IPS-18a (cell line): Measurements from ENCODE around the gene ANKDD1B.

Source experiments
- H3K27ac ChIP-seq: one replicate; pipeline ENCODE4 v1.5.1; 2013; ENCODE audit warnings: low read length
- H3K27me3 ChIP-seq: one replicate; pipeline ENCODE4 v1.6.1; 2013; ENCODE audit warnings: mild to moderate bottlenecking, low read length; ENCODE audit not compliant: control insufficient read depth, insufficient read depth
- H3K36me3 ChIP-seq: one replicate; pipeline ENCODE4 v1.6.1; 2013; ENCODE audit warnings: low read depth, low read length; ENCODE audit not compliant: control insufficient read depth
- H3K4me1 ChIP-seq: one replicate; pipeline ENCODE4 v1.6.1; 2013; ENCODE audit warnings: low read depth, low read length; ENCODE audit not compliant: control insufficient read depth
- H3K4me3 ChIP-seq: one replicate; pipeline ENCODE4 v1.5.1; 2013; ENCODE audit warnings: low read length
- H3K9ac ChIP-seq: one replicate; pipeline ENCODE4 v1.6.1; 2013; ENCODE audit warnings: mild to moderate bottlenecking, low read length, moderate library complexity
- H3K9me3 ChIP-seq: one replicate; pipeline ENCODE4 v1.6.1; 2013; ENCODE audit warnings: low read depth, low read length; ENCODE audit not compliant: control insufficient read depth

ANKDD1B gene

DNA sequence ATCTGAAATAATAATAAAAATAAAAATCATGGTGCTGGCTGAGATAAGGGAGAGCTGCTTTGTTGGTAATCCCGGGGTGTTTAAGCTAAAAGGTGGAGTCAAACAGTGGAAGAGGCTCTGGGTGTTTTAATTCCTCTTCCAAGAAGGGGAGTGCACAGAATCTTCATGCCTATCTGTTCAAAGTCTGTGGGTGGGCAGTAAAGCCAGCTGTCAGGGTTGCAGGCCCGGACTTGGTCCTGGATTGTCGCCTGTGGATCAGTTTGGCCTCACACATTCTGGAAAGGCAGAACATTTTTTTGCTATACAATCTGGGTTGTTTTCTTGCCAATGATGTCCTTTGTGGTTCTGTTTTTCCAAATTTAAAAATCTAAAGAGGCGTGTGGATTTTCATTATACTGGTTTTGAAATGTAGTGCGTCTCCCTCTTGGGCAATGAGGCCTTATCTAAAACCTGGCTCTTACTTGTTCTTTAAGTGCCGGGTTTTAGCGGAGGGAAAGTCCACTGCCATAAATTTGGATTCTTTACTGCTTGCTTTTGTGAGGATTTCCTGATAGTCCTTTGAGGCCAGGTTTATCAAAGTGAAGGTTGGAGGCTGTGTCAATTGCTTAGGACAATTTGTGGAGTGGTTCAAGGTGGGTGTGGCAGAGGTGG is 5.8 kb downstream of the ANKDD1B start:
- Histone ChIP-seq H3K27ac (no peak overlapping the region), H3K27me3 (no peaks in the 10 kb centered on the region), H3K4me1 (peaks cover 5% of the 10 kb centered on the region), H3K36me3 (no peaks in the 10 kb centered on the region), H3K4me3 (no peak overlapping the region), H3K9me3 (no peaks in the 10 kb centered on the region), H3K9ac (no peak overlapping the region)

DNA sequence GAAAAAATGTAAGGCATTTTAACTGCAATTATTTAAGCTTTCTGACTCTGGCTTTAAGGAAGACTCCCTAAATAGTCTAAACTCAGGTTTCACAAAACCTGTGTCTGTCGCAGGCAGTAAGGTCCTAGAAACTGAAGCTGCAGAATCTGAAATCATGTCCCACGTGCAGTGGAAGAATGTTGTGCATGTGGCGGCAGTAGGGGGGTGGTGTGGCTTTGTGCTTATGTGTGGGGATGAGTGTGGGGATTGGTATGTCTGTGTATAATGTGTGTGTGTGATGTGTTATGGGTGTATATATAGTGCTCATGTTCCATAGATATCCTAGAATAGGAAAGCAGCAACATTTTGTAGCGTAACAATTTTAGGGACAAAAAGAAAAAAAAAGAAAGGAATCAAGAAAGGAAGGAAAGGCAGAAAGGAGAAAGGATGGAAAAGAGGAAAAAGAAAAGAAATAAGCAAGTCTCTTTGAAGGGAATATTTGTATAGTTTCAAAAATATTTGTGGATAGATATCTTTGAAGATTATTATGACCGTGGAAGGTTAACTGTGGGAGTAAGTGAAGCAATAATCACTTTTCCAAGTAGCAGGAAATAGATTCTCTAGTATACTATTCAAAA is 6.6 kb downstream of the ANKDD1B start:
- no peak overlapping the region for H3K9ac ChIP-seq
- no peaks in the 10 kb centered on the region for H3K9me3 ChIP-seq
- H3K27ac ChIP-seq: no peak overlapping the region
- H3K36me3 ChIP-seq: no peaks in the 10 kb centered on the region
- no peaks in the 10 kb centered on the region for H3K27me3 ChIP-seq
- H3K4me1 ChIP-seq: peaks cover 5% of the 10 kb centered on the region
- H3K4me3 ChIP-seq: no peak overlapping the region

DNA sequence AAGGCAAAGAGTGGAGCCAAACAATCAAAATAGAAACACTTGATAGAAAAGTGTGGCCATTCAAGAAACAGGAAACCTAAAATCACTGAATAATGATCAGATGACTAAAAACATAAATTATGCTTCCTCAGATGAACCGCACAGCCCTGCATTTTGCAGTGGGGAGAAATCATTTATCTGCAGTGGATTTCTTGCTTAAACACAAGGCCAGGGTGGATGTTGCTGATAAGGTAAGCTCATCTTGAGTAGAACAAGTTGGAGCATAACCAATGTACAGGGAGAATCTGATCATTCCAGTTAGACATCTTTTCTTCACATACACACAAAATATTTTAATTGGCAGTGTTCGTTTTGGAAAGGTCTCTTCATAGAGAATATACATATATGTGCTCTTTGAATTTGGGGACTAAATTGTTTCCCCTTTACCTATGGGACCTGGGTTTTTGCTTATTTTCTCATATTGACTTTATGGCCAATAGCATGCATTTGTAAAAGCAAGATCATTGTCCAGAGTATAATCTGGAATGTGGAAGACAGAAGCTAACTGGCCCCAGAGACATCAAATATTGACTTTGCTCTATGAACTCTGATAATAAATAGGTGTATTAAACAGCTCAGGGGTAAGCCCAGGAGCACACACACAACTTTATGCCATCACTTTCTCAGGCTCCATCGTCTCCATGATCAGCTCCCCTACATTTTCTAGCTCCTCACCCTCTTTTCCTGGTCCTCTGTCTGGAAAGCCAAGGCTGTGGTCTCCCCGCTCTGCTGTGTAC is 9.1 kb downstream of the ANKDD1B start:
- no peak overlapping the region for H3K4me3 ChIP-seq
- H3K27ac ChIP-seq: no peak overlapping the region
- H3K9ac ChIP-seq: no peak overlapping the region
- H3K9me3 ChIP-seq: no peaks in the 10 kb centered on the region
- peaks cover 5% of the 10 kb centered on the region for H3K4me1 ChIP-seq
- no peaks in the 10 kb centered on the region for H3K36me3 ChIP-seq
- H3K27me3 ChIP-seq: no peaks in the 10 kb centered on the region

DNA sequence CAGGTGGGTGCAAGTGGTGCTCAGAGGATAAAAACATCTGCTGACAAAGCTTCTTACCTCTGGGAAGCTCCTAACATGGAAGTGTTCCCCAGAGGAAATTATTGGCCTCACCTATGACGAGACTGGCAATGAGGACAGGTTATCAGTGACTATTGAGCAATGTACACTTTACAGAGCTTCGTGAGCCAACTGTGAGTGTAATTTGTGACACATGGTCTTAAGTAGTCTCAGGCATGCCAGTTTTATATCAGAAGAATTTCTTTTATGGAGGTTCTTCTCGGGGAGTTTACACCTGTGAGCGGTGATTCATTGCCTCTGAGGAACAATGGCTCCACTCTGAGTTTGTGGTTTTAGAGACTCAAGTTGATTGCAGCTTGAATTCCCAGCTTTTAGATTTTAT is 11.3 kb downstream of the ANKDD1B start:
- no peaks in the 10 kb centered on the region for H3K4me1 ChIP-seq
- H3K36me3 ChIP-seq: no peaks in the 10 kb centered on the region
- H3K9me3 ChIP-seq: no peaks in the 10 kb centered on the region
- no peaks in the 10 kb centered on the region for H3K27me3 ChIP-seq
- H3K4me3 ChIP-seq: no peak overlapping the region
- H3K9ac ChIP-seq: no peak overlapping the region
- no peak overlapping the region for H3K27ac ChIP-seq

DNA sequence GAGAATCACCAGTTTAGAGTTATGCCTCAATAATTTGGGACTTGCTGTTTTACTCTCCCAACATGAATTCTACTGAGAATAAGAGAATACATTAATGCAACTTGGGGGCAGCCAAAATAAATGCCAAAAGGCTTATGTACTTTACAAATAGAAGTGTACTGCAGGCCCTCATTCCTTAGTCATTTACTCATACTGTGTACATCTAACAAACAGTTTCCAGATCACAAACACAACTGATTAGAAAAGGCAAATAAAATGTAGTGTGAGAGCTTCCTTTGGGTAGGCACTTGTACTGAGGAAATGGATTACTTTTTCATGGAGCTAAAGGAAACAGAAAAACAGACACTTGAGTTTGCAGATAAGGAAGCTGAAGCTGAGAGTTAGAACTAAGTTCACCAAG is 12.6 kb downstream of the ANKDD1B start:
- no peak overlapping the region for H3K27ac ChIP-seq
- no peak overlapping the region for H3K4me3 ChIP-seq
- H3K4me1 ChIP-seq: no peaks in the 10 kb centered on the region
- no peaks in the 10 kb centered on the region for H3K9me3 ChIP-seq
- no peaks in the 10 kb centered on the region for H3K27me3 ChIP-seq
- no peaks in the 10 kb centered on the region for H3K36me3 ChIP-seq
- H3K9ac ChIP-seq: no peak overlapping the region

DNA sequence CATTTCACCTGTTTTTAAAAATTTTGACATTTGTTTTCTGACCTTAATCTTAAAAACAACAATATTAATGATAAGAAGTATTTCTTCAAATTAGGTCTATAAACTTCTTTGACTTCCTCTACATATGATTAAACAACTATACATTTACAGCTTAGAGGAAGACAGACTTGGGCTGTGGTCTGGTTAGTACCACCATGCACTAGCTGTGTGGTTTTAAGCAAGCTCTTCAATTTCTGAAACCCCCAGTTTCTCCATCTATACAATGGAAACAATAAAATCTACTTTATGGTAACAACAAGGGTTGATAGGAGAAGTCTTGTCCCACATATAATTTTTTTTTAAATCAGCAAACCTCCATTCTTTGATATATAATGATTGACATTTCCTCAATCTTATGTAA is 15.7 kb downstream of the ANKDD1B start:
- Histone ChIP-seq H3K36me3 (no peaks in the 10 kb centered on the region), H3K9me3 (no peaks in the 10 kb centered on the region), H3K27ac (no peak overlapping the region), H3K4me3 (no peak overlapping the region), H3K27me3 (no peaks in the 10 kb centered on the region), H3K4me1 (no peaks in the 10 kb centered on the region), H3K9ac (no peak overlapping the region)

- Histone ChIP-seq H3K9ac (no peak overlapping the region), H3K36me3 (no peaks in the 10 kb centered on the region), H3K4me1 (no peaks in the 10 kb centered on the region), H3K27me3 (no peaks in the 10 kb centered on the region), H3K27ac (no peak overlapping the region), H3K4me3 (no peak overlapping the region), H3K9me3 (no peaks in the 10 kb centered on the region)
These were observed 16.5 kb downstream of the ANKDD1B start for GRCh38 chr5:75627801-75628200.

DNA sequence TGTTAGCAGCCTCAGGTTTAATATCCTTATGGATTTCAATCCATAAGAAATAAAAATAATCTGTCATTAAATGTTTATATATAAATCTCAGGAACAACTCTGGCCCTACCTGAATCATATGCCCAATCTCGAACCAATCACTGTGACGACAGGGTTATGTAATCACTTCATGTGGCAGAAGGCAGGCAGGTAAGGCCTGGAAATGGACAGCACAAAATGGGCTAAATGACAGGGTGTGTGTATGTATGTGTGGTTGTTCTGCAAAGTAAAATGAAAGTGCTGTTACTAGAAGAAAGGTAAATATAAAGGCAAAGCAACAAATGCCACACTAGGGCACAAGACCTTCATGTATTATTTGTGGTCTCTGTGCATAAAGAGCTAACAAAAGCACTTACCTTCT is 19.6 kb downstream of the ANKDD1B start:
- Histone ChIP-seq H3K27me3 (no peaks in the 10 kb centered on the region), H3K27ac (no peak overlapping the region), H3K4me3 (no peak overlapping the region), H3K9ac (no peak overlapping the region), H3K9me3 (no peaks in the 10 kb centered on the region), H3K36me3 (no peaks in the 10 kb centered on the region), H3K4me1 (no peaks in the 10 kb centered on the region)

- Histone ChIP-seq H3K36me3 (no peaks in the 10 kb centered on the region), H3K9ac (no peak overlapping the region), H3K9me3 (no peaks in the 10 kb centered on the region), H3K27ac (no peak overlapping the region), H3K4me1 (no peaks in the 10 kb centered on the region), H3K27me3 (no peaks in the 10 kb centered on the region), H3K4me3 (no peak overlapping the region)
These were observed 21.1 kb downstream of the ANKDD1B start for GRCh38 chr5:75632321-75632720.

DNA sequence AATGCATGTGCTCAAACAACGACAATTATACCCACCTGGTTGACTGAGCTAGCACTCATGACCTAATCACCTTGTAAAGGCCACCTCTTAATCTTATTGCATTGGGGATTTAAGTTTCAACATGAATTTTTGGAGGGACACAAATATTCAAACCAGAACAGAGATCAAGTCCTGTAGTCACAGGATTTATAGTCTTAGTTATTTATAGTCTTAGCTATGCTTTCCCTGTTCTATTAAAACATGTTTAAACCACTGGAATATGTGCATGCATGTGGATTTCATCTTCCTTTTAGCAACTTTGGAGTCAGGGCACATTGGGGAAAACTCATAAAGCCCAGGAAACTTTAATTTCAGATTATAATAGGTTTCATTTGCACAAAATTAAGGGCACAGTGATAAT is 26.7 kb downstream of the ANKDD1B start:
- no peak overlapping the region for H3K27ac ChIP-seq
- no peak overlapping the region for H3K9ac ChIP-seq
- H3K9me3 ChIP-seq: no peaks in the 10 kb centered on the region
- H3K27me3 ChIP-seq: no peaks in the 10 kb centered on the region
- no peak overlapping the region for H3K4me3 ChIP-seq
- H3K4me1 ChIP-seq: no peaks in the 10 kb centered on the region
- H3K36me3 ChIP-seq: no peaks in the 10 kb centered on the region

- H3K27ac ChIP-seq: no peak overlapping the region
- H3K4me3 ChIP-seq: no peak overlapping the region
- no peaks in the 10 kb centered on the region for H3K4me1 ChIP-seq
- H3K27me3 ChIP-seq: no peaks in the 10 kb centered on the region
- no peaks in the 10 kb centered on the region for H3K9me3 ChIP-seq
- H3K36me3 ChIP-seq: no peaks in the 10 kb centered on the region
- no peak overlapping the region for H3K9ac ChIP-seq
These were observed 28.5 kb downstream of the ANKDD1B start for GRCh38 chr5:75639535-75640311.
